RPMI8226 (cell line): Measurements from ENCODE around the gene PANK2.
"Not testable (repeated sequence)": the region's sequence is repeated elsewhere in the genome, so short reads cannot be mapped to it uniquely, and the experiment has no call there.

Source experiments
- DNase-seq: peaks from one replicate; pipeline ENCODE4 v3.0.0-alpha.2; 2015

Gene PANK2

DNA sequence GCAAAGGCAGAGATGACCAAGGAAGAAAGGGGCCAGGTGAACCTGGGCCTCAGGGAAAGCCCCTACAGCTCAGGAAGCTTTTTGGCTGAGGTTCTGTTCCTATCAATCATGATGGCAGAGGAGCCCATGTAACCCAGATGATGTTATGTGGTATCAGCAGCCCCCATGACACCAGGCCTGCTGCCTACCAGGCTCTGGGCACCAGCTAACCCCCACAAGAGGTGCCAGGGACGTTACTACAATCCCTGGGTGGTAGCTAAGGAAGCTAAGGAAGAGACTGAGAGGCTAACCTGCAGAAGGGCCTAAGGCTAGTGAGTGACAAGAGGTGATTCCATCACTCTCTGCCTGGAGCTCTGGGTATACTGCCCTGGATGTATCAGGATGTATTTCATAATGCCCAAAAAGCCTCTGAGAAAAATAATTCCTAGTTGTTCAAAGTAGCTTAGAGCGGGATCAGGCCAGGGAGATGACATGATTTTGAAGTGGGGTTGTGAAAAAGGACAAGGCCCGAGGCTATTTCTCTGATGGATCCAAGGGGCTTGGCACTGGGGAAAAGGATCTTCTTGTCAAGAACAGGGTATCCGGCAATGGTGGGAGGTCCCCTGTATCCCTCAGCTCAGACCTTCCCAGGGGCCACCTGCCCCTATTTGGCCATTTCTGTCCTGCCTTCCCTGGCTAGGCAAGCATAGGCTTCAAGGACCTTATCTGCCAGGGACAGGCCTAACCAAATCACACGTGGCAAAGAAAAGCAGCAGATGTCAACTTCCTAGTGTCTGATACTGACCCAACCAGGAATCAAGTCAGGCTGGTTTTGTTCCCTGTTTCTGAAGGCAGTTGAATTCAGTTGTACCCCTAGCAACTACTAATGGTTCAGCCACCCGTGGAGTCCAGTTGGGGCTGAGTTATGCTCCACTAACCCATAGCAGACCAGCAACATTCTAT lies 41.3 kb downstream of the PANK2 start:
- DNase-seq = no peak

- DNase-seq = no peak
Measured at GRCh38 chr20:3931664-3932063, 42.5 kb downstream of the PANK2 start.

GRCh38 chr20:3932277-3932676 lies 43.1 kb downstream of the PANK2 start:
- DNase-seq = no peak

DNA sequence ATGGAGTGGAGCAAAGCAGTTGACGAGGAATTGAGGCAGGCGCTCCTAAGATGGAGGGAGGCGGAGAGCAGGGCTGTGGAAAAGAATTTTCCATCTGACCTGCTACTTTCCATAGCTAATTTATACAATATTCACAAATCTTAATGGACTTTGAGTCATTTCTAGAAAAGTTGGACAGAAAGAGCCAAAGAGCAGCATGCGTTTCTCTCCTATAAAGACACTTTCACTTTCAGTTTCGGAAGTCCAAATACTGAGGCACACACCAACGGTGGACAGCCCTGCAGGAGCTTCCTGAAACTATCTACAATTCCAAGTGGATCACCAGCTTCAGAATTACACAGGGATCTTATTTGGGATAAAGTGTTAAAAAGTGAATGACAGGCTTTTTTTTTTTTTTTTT lies 43.5 kb downstream of the PANK2 start:
- DNase-seq = peak; percentile 51

- no peak for DNase-seq
Measured at GRCh38 chr20:3933218-3933617, 44.0 kb downstream of the PANK2 start.

DNA sequence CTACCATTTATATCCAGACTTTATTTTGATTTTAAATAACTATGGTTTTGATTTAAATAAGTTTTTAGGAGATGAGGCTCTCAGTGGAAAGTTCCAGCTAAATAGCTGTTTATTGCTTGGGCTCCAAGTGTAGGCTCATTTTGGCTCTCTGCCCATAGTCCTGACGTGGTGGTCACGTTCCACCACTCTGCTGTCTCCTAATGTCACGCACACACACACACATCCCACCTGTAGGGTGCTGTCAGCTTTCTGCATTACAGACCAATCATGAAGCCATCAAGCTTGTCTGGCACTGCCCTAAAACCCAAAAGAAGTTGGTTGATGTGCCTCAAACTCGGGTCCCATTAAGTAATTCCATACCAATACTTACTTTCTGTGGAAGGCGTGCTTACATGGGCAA lies 45.4 kb downstream of the PANK2 start:
- DNase-seq = peak; percentile 90

DNA sequence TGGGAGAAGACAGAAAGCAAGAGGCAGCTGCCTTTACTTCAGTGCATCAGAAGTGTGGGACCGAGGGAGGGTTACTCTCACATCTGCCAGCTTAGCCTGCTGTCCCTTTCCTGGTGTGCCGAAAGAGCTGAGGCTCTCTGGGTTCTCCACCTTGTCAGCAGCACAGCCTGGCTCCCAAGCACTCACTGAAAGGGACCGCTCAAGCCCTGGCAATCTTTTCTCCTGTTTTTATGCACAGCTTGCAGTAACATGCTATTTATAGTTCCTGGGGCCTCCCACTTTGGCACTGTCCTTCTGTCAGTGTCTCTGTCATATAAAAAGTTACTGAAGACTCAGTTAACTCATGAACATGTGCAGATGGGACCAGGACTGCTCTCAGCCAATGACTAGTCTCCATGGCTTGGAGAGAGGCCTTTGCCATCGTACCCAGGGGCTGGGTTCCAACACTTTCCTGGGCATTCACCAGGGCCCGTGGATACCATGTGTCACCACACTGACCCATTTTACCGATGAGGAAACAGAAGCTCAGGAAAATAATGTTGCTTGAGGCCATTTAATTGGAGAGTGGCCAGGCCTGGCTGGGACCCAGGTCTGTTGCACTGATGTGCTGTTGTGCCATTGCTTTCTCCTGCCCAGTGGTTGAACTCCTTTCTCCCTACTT lies 46.2 kb downstream of the PANK2 start:
- peak; percentile 92 for DNase-seq

DNA sequence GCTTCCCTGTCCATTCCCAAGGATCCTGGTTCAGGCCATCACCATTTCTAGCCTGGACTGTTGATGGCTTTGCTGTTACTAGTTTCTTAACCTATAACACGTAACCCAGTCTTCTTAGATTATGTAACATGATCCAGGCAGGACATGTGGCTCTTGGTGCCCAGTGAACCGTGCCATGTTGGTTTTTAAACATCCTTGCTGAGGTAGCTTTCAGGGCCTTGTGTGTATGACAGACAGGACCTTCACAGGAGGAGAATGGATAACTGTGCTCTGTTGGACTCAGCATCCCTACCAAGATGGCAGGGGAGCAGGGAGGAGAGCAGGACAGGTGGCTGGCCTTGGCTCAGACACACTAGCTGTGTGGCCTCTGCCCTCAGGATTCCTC lies 46.8 kb downstream of the PANK2 start:
- no peak for DNase-seq

DNA sequence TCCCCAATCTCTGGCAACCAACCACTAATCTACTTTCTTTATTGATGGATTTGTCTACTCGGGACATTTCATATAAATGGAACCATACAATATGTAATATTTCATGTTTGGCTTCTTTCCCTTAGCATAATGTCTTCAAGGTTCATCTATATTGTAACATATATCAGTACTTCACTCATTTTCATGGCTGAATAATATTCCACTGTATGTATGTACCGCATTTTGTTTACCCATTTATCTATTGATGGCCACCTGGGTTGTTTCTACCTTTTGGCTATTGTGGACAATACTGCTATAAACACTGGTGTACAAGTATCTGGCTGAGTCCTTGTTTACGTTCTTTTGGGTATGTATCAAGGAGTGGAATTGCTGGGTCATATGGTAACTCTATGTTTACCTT lies 48.4 kb downstream of the PANK2 start:
- DNase-seq = no peak

DNA sequence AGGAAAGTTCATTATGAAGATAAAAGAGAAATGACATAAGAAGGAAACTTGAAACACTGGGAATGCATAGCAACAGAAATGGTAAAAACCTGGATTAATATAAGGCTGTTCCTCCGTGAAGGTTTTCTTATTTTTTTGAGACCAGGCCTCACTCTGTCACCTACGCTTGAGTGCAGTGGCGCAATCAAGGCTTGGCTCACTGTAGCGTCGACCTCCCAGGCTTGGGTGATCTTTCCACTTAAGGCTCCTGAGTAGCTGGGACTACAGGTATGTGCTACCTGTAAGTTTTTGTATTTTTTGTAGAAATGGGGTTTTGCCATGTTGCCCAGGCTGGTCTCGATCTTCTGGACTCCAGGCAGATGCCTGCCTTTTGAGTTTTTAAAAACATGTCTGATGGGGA lies 51.7 kb downstream of the PANK2 start:
- DNase-seq = no peak

- not testable (repeated sequence) for DNase-seq
Measured at GRCh38 chr20:3946666-3947065, 57.5 kb downstream of the PANK2 start.

DNA sequence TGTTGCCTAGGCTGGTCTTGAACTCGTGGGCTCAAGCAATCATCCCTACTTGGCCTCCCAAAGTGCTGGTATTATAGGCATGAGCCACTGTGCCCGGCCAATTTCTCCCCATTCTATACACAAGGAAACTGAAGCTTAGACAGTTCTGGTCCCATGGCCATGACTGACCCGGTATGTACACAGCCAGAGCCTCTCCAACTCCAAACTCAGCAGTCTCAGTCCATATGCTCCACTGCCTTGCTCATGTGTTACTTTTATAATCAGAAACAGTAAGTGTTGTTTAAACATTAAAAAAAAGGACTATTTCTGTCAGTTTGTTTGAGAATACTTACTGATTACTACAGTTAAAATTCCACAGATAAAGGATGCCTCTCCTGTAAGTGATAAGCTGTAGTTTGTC lies 75.5 kb downstream of the PANK2 start:
- no peak for DNase-seq

DNA sequence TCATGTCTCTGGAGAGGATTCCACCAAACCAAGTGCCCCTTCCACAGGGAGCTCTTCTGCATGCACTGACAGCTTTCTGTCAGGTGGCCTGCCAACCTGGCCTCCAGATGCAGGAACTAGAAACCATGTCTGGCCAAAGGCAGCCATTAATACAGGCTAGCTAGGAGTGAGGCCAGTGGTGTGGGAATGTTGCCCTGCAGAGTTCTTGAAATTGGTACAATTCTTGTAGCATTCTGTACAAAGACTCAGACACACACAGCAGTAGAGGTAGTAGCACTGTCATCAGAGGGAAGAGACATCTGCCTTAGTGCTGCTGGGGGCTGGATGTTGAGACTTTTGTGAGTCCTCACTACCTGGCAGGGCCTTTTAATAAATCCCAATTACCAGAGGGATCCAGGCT lies 77.4 kb downstream of the PANK2 start:
- no peak for DNase-seq

GRCh38 chr20:3970016-3970415 lies 80.8 kb downstream of the PANK2 start:
- no peak for DNase-seq

- no peak for DNase-seq
Measured at GRCh38 chr20:3971145-3971544, 82.0 kb downstream of the PANK2 start.

DNA sequence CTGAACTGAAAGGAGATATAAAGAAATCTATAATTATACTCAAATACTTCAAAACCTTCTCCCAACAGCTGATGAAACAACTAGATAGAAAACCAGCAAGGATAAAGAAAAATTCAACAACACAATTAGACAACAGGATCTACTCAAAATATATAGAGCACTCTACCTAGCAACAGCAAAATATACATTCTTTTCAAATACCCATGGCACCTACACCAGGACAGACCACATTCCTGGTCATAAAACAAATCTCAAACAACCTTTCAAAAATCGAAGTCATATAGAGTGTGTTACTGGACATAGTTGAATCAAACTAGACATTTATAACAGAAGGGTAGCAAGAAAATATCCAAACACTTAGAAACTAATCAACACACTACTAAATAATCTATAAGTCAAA lies 83.0 kb downstream of the PANK2 start:
- no peak for DNase-seq

DNA sequence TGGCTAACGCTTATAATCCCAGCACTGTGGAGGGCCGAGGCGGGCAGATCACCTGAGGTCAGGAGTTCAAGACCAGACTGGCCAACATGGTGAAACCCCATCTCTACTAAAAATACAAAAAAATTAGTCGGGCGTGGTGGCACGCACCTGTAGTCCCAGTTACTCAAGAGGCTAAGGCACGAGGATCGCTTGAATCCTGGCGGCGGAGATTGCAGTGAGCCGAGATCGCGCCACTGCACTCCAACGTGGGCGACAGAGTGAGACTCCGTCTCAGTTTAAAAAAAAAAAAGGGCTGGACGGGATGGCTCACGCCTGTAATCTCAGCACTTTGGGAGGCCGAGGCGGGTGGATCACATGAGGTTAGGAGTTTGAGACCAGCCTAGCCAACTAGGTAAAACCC lies 83.4 kb downstream of the PANK2 start:
- DNase-seq = not testable (repeated sequence)

DNA sequence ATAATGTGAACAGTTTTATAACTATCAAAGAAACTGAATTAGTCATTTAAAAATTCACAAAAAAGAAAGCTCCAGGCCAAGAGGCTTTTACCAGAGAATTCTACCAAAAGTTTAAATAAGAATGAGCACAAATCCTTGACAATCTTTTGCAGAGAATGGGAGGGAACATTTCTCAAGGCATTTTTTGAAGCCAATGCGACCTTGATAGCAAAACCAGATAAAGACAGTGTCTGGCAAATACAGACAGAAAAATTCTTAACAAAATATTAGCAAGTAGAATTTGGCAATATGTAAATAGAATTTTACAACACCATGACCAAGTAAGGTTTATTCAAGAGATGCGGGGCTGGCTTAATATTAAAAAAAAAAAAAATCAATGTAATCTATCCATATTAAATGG lies 84.5 kb downstream of the PANK2 start:
- DNase-seq = no peak

GRCh38 chr20:3976511-3976910 lies 87.3 kb downstream of the PANK2 start:
- no peak for DNase-seq
